Fibroblast of lung (primary cell): ENCODE measurements around the gene NAA38. TPM values are rescaled to one million over a fixed set of nuclear protein-coding genes. Genes with fewer than 3 reads are reported as not detected.

Source experiments
- DNase-seq, 2 donors: peaks; one replicate each; pipeline versions ENCODE4 v3.0.0 to v3.0.0-alpha.2; 2010; ENCODE audit warnings: low read depth in 2 of 2
- H2AFZ ChIP-seq: 2 replicates; pipeline ENCODE4 v1.5.1; 2012; ENCODE audit warnings: low read length, control low read depth, inconsistent platforms
- H3K27ac ChIP-seq: 2 replicates; pipeline ENCODE4 v1.5.1; 2011; ENCODE audit warnings: low read length, control low read depth; ENCODE audit not compliant: insufficient read depth
- H3K27me3 ChIP-seq: 2 replicates; pipeline ENCODE4 v1.5.1; 2011; ENCODE audit warnings: mild to moderate bottlenecking, low read length; ENCODE audit not compliant: control insufficient read depth, insufficient read depth
- H3K36me3 ChIP-seq: 2 replicates; pipeline ENCODE4 v1.5.1; 2011; ENCODE audit warnings: low read length; ENCODE audit not compliant: control insufficient read depth, insufficient read depth
- H3K4me1 ChIP-seq: 2 replicates; pipeline ENCODE4 v1.5.1; 2011; ENCODE audit warnings: low read length; ENCODE audit not compliant: control insufficient read depth, insufficient read depth; ENCODE audit errors: extremely low read depth
- H3K4me2 ChIP-seq: 2 replicates; pipeline ENCODE4 v1.5.1; 2011; ENCODE audit warnings: low read length, control low read depth; ENCODE audit not compliant: insufficient read depth; ENCODE audit errors: extremely low read depth
- H3K4me3 ChIP-seq, 4 experiments: fragments of 200-600 bp in 1 of 4; sonication (generic) in 1 of 4; replicated peaks in 1 of 4; 2 replicates each; pipeline ENCODE4 v1.5.1; 2011 to 2016; ENCODE audit warnings: low read length in 4 of 4, low read depth in 3 of 4, mild to moderate bottlenecking in 3 of 4, control low read depth in 2 of 4, inconsistent platforms in 1 of 4, mixed read lengths in 1 of 4; ENCODE audit not compliant: insufficient read depth in 1 of 4; ENCODE audit errors: control extremely low read depth in 1 of 4
- H3K79me2 ChIP-seq: 2 replicates; pipeline ENCODE4 v1.5.1; 2012; ENCODE audit warnings: mild to moderate bottlenecking, low read length, inconsistent platforms; ENCODE audit not compliant: control insufficient read depth, insufficient read depth
- H3K9ac ChIP-seq: 2 replicates; pipeline ENCODE4 v1.5.1; 2011; ENCODE audit warnings: mild to moderate bottlenecking, low read length, control low read depth; ENCODE audit not compliant: insufficient read depth
- H3K9me3 ChIP-seq: 2 replicates; pipeline ENCODE4 v1.5.1; 2012; ENCODE audit warnings: low read depth, low read length; ENCODE audit not compliant: control insufficient read depth, insufficient read depth
- H4K20me1 ChIP-seq: 2 replicates; pipeline ENCODE4 v1.5.1; 2011; ENCODE audit warnings: low read length; ENCODE audit not compliant: control insufficient read depth, insufficient read depth; ENCODE audit errors: extremely low read depth
- EZH2 ChIP-seq: IDR thresholded peaks from 2 replicates; pipeline ENCODE4 v1.5.1; 2012; ENCODE audit warnings: low read length, control low read depth, mild to moderate bottlenecking; ENCODE audit errors: missing control alignments
- polyA plus RNA-seq, 2 donors: library from polyadenylated mRNA; depleted of rRNA in 1 of 2; stranded (reverse) in 1 of 2; unstranded in 1 of 2; fragments of >200 nt; gene quantifications; 2 replicates each; pipeline ENCODE4 v1.2.1, GENCODE V29; 2011 to 2012; ENCODE audit warnings: missing spikeins in 1 of 2
- total RNA-seq: library from RNA; depleted of rRNA; stranded (reverse); fragments of >200 nt; gene quantifications from 2 replicates; pipeline ENCODE4 v1.2.1, GENCODE V29; 2014
- TF ChIP-seq, protein P1 (sequence below), 2 donors: IDR thresholded peaks in 1 of 2; conservative IDR thresholded peaks in 1 of 2; 1 replicate in 1 of 2; 2 replicates in 1 of 2; pipeline ENCODE4 v1.5.1; 2011 to 2012; ENCODE audit warnings: low read length in 2 of 2, control low read depth in 1 of 2, inconsistent platforms in 1 of 2, low read depth in 1 of 2, mild to moderate bottlenecking in 1 of 2

NAA38 gene
- total and polyA plus RNA-seq, 2 donors (not counting 1 experiment from before 2014, with no cell fraction given), result 31.0 to 78.9 TPM

DNA sequence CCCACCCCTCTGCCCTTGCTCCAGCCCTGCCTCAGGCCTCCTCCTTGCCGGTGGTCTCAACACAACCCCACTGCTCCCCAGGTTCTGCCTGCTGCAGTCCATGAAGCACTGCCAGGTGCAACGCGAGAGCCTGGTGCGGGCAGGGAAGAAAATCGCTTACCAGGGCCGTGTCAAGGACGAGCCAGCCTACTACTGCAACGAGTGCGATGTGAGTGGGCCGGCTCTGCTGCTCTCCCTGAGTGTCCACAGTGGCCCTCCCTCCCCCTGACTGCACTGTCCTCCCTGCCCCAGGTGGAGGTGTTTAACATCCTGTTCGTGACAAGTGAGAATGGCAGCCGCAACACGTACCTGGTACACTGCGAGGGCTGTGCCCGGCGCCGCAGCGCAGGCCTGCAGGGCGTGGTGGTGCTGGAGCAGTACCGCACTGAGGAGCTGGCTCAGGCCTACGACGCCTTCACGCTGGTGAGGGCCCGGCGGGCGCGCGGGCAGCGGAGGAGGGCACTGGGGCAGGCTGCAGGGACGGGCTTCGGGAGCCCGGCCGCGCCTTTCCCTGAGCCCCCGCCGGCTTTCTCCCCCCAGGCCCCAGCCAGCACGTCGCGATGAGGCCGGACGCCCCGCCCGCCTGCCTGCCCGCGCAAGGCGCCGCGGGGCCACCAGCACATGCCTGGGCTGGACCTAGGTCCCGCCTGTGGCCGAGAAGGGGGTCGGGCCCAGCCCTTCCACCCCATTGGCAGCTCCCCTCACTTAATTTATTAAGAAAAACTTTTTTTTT lies 4.3 kb downstream of the NAA38 start:
- Histone ChIP-seq H3K27me3 (no peaks in the 10 kb centered on the region), H3K4me3 (no peak overlapping the region), H3K36me3 (peaks cover 43% of the 10 kb centered on the region), H3K79me2 (peaks cover 6% of the 10 kb centered on the region), H2AFZ (no peak overlapping the region), H3K4me2 (no peak overlapping the region), H4K20me1 (no peaks in the 10 kb centered on the region), H3K4me1 (peaks cover 15% of the 10 kb centered on the region), H3K27ac (no peak overlapping the region), H3K9me3 (no peaks in the 10 kb centered on the region), H3K9ac (no peak overlapping the region)
- TF ChIP-seq, protein P1, sequence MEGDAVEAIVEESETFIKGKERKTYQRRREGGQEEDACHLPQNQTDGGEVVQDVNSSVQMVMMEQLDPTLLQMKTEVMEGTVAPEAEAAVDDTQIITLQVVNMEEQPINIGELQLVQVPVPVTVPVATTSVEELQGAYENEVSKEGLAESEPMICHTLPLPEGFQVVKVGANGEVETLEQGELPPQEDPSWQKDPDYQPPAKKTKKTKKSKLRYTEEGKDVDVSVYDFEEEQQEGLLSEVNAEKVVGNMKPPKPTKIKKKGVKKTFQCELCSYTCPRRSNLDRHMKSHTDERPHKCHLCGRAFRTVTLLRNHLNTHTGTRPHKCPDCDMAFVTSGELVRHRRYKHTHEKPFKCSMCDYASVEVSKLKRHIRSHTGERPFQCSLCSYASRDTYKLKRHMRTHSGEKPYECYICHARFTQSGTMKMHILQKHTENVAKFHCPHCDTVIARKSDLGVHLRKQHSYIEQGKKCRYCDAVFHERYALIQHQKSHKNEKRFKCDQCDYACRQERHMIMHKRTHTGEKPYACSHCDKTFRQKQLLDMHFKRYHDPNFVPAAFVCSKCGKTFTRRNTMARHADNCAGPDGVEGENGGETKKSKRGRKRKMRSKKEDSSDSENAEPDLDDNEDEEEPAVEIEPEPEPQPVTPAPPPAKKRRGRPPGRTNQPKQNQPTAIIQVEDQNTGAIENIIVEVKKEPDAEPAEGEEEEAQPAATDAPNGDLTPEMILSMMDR (conservative IDR thresholded peaks at IDR 0.05 in 1 of 2, IDR thresholded peaks at IDR 0.05 in 1 of 2; ENCODE audit: low read depth in 1 of 2, low read length in 2 of 2), result no peak
- TF ChIP-seq EZH2, result no peak
- DNase-seq, result no peak

DNA sequence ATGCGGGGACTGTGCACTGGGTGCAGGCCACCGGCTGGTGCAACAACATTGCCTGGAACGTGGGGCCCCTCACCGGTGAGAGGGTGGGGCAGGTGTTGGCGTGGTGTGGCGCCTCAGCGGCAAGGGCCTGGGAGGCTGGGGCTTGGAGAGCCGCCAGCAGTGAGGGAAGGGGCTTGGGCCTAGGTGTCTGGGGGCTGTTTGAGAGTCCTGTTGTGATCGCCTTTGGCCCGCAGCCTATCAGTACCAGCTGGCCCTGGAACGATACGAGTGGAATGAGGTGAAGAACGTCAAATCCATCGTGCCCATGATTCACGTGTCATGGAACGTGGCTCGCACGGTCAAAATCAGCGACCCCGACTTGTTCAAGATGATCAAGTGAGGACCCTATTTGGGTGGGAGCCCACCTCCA lies 5.1 kb downstream of the NAA38 start:
- DNase-seq, result no peak
- H3K9ac ChIP-seq, result no peak overlapping the region
- TF ChIP-seq EZH2, result no peak

DNA sequence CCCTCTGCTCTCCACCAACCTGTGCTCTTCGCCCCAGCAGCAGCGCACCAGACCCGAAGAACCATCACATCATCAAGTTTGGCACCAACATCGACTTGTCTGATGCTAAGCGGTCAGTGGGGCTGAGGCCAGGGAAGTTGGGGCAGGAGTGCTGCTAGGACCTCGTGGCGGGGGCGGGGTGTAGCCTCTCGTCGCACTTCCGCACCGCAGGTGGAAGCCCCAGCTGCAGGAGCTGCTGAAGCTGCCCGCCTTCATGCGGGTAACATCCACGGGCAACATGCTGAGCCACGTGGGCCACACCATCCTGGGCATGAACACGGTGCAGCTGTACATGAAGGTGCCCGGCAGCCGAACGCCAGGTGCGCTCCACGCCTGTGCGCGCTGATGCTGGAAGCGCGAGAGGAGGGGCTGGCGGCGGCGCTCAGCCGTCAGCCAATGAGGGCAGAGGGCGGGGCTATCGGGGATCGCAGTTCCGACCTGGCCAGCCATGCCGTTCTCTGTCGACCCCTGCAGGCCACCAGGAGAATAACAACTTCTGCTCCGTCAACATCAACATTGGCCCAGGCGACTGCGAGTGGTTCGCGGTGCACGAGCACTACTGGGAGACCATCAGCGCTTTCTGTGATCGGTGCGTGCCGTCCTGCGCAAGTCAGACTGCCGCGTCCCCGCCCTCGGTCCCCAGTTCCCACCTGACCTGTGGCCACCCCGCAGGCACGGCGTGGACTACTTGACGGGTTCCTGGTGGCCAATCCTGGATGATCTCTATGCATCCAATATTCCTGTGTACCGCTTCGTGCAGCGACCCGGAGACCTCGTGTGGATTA lies 5.7 kb downstream of the NAA38 start:
- DNase-seq, result peak; percentile 71 to 85
- Histone ChIP-seq H3K4me3 (no peak overlapping the region), H3K4me2 (no peak overlapping the region), H3K4me1 (peaks cover 13% of the 10 kb centered on the region), H3K36me3 (peaks cover 48% of the 10 kb centered on the region), H2AFZ (no peak overlapping the region), H3K9ac (no peak overlapping the region), H3K27me3 (no peaks in the 10 kb centered on the region), H3K27ac (no peak overlapping the region), H4K20me1 (no peaks in the 10 kb centered on the region), H3K79me2 (peaks cover 5% of the 10 kb centered on the region), H3K9me3 (no peaks in the 10 kb centered on the region)
- TF ChIP-seq, protein P1 (conservative IDR thresholded peaks at IDR 0.05 in 1 of 2, IDR thresholded peaks at IDR 0.05 in 1 of 2; ENCODE audit: low read depth in 1 of 2, low read length in 2 of 2), result peak; percentile 81 to 86
- TF ChIP-seq EZH2, result no peak

More for the DNA sequence above, 5.1 kb downstream of the NAA38 start:
- H3K27me3 ChIP-seq, result no peaks in the 10 kb centered on the region
- no peak overlapping the region for H3K27ac ChIP-seq
- peaks cover 5% of the 10 kb centered on the region for H3K79me2 ChIP-seq
- H2AFZ ChIP-seq, result no peak overlapping the region
- no peak overlapping the region for H3K4me2 ChIP-seq
- H3K4me3 ChIP-seq, result no peak overlapping the region
- H4K20me1 ChIP-seq, result no peaks in the 10 kb centered on the region
- H3K9me3 ChIP-seq, result no peaks in the 10 kb centered on the region
- peaks cover 46% of the 10 kb centered on the region for H3K36me3 ChIP-seq
- peaks cover 13% of the 10 kb centered on the region for H3K4me1 ChIP-seq
